DMS114 treated with DMSO at 0.1 percent for 48 hours (cell line): ENCODE results near the gene ZER1.
A peak's percentile ranks its signal among the peaks of the same experiment; 100 is the strongest.
"Not testable (repeated sequence)": the region's sequence is repeated elsewhere in the genome, so short reads cannot be mapped to it uniquely, and the experiment has no call there.

Source experiments
- DNase-seq: peaks from one replicate; lab custom pipeline; 2025; ENCODE audit not compliant: unreplicated experiment; lab: John Stamatoyannopoulos, UW

The ZER1 gene

GRCh38 chr9:128771745-128772519, at the start of gene ZER1:
Gene ZER1, minus strand, starts transcription at chr9:128771927. Its CDS starts 16,362 bp downstream, at chr9:128755565.
- DNase-seq = peak; percentile 76

DNA sequence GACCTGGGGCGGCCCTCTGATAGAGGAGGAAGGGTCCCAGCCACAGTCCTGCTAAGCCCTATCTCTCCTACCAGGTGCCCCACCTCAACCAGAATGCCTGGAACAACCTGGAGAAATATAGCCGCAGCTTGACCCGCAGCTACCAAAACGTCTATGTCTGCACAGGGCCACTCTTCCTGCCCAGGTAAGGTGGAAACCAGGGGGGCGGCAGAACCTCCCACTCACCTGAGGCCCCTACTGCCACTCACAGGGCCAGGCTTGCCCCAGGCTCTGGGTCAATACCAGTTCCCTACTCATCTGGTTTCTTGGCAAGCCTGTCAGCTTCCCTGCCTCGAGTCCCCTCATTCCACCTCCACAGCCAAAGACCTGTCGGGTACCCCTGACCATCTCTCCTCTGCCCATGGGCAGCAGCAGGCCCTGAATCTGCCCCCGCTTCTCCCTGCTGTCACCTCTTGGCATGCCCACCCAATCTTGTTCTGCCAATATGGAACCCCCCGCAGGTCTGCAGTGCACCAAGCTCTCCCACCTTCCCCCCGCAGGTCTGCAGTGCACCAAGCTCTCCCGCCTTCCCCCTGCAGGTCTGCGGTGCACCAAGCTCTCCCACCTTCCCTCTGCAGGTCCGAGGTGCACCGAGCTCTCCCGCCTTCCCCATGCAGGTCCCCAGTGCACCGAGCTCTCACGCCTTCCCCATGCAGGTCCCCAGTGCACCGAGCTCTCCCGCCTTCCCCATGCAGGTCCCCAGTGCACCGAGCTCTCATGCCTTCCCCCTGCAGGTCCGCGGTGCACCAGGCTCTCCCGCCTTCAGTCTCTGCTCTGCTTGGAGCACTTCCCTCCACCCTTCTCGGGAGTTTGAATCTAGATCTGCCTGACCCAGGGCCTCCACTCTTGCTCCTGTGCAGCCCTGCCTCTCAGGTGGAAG, 49.2 kb upstream of the ZER1 start:
- DNase-seq = no peak

GRCh38 chr9:128819716-128820664, 48.3 kb upstream of the ZER1 start:
- DNase-seq = peak; percentile 47

- DNase-seq = no peak
Measured at GRCh38 chr9:128818839-128819715, 47.4 kb upstream of the ZER1 start.

- DNase-seq = peak; percentile 87
Measured at GRCh38 chr9:128818099-128818838, 46.5 kb upstream of the ZER1 start, which contains the start of gene ENDOG. Gene ENDOG, plus strand, starts transcription at chr9:128818500. Its CDS starts 185 bp downstream, at chr9:128818685.

DNA sequence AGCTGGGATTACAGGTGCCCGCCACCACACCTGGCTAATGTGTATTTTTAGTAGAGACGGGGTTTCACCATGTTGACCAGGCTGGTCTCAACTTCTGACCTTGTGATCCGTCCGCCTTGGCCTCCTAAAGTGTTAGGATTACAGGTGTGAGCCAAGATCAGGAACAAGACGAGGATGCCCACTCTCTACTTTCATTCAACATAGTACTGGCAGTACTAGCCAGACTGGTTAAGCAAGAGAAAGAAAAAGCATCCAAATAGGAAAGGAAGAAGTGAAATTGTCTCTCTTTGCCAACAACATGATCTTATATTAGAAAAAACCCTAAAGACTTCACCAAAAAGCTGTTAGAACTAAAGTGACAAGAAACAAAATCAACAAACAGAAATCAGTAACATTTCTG, 39.1 kb upstream of the ZER1 start:
- DNase-seq = no peak

DNA sequence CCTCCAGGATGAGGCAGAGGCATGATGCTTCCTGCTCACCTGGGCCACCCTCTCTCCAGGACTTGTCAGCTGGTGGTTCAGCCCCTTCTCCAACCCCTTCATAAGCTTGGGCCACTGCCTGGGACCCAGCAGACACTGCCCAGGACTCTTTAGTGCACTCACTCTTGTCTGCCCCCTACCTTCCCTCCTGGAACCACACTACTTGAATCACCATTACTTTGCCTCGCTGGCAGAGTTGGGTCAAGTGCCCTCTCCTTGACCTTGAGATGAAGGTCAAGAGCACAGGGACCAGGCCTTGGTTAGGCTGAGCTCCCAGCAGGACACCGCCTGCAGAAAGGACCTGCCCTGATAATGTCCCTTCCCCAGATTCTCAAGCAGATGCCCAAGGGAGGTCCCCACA, 38.1 kb upstream of the ZER1 start:
- DNase-seq = no peak

- DNase-seq = no peak
Measured at GRCh38 chr9:128809036-128809599, 37.4 kb upstream of the ZER1 start.

GRCh38 chr9:128808543-128808942, 36.8 kb upstream of the ZER1 start:
- no peak for DNase-seq

GRCh38 chr9:128807827-128808226, 36.1 kb upstream of the ZER1 start:
- no peak for DNase-seq

DNA sequence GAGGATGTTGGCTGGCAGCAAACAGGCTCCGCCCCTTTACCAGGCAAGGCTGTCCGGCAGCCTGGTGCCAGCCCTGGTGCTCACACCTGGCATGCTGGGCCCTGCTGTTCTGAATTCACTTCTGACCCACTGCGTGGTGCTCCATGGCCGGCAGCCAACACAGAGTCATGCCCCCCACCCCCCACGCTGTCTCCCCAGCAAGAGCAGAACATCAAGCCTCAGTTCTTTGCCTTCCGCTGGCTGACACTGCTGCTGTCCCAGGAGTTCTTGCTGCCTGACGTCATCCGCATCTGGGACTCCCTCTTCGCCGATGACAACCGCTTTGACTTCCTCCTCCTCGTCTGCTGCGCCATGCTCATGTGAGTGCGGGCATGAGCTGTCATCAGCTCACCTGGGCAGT, 33.9 kb upstream of the ZER1 start:
- no peak for DNase-seq

DNA sequence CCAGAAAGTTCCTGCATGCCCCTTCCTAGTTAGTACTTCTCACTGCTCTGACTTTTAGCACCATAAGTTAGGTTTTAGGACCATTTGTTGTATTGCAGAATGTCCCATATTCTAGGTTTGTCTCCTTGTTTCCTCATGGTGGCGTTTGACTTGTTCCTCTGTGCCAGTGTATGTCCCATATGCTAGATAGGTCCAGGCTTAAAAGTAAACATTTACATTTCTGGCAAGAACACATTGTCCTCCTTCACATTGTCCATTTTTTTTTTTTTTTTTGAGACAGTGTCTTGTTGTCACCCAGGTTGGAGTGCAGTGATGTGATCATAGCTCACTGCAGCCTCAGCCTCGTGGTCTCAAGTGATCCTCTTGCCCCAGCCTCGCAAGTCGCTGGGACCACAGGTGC, 30.8 kb upstream of the ZER1 start:
- no peak for DNase-seq

DNA sequence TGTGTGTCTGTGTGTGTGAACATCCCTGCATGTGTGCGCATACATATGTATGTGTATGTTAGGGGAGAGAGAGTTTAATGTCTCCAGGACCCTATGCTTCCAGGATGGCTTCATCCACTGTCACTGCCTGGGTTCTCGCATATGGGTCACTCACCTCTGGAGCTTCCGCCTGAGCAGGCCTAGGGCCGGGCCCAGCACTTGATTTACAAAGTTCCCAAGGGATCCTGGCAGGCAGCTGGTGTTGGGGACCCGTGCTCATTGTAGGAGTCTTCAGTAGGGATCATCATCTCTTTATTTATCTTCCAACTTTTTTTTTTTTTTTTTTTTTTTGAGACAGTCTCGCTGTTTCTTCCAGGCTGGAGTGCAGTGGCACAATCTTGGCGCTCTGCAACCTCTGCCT, 28.3 kb upstream of the ZER1 start:
- no peak for DNase-seq

DNA sequence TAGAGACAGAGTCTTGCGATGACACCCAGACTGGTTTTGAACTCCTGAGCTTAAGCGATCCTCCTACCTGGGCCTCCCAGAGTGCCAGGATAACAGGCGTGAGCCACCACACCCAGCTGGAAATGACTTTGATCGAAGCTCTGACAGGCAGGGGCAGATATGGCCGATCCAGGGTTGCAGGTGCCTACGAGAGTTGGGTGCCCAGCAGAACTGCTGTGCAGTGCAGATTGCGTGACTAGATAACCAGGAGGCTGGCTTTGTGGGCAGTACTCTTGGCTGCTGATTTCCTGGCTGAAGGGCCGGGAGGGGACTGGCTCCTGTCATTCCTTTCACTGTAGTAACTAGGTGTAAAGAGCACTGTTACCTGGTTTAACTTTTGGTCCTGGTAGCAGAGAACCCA, 27.2 kb upstream of the ZER1 start:
- DNase-seq = no peak

DNA sequence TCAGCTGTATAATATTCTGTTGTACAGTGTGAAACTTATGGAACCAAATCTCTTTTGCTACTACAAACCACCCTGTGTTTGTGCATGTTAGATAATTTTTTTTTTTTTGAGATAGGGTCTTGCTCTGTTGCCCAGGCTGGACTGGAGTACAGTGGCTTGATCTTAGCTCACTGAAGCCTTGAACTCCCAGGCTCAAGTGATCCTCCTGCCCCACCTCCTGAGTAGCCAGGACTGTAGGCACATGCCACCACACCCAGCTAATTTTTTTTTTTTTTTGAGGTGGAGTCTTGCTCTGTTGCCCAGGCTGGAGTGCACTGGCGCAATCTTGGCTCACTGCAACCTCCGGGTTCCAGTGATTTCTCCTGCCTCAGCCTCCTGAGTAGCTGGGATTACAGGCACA, 23.2 kb upstream of the ZER1 start:
- not testable (repeated sequence) for DNase-seq

DNA sequence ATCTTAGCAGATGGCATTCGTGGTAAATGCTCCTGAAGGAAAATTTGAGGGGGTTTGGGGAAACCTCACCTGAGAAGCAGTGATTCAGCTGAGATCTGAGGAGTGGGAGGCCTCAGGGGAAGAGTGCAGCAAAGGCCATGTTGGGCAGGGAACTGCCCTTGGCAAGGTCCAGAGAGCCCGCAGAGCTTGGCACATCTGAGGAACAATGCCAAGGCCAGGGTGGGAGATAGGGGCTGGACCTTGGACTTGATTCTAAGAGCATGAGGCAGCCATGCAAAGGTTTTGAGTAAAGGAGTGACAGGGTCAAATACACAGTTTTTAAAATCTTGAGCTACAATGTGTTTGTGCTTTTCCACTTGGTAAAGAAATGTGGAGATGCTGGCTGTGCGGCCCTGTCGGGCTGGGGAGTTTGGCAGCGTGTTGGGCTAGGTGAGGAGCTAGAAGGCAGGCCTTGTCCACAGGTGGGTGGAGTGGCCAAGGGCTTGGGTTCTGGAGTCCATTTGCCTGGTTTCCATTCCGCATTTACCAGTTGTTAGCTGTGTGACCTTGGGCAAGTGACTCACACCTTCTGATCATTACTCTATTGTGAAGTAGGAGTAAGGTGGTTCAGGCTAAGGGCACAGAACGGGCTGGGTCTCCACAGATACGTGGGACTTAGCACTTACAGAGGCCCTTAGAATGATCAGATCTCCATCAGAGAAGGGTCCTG, 21.4 kb upstream of the ZER1 start:
- DNase-seq = no peak

GRCh38 chr9:128792134-128792533, 20.4 kb upstream of the ZER1 start:
- no peak for DNase-seq

- DNase-seq = no peak
Measured at GRCh38 chr9:128790536-128790935, 18.8 kb upstream of the ZER1 start.
